SIG-M5 (cell line): Measurements from ENCODE around the gene GTPBP1.

Experiments used
- DNase-seq: peaks from one replicate; lab custom pipeline; 2025; lab: John Stamatoyannopoulos, UW

Gene GTPBP1

DNA sequence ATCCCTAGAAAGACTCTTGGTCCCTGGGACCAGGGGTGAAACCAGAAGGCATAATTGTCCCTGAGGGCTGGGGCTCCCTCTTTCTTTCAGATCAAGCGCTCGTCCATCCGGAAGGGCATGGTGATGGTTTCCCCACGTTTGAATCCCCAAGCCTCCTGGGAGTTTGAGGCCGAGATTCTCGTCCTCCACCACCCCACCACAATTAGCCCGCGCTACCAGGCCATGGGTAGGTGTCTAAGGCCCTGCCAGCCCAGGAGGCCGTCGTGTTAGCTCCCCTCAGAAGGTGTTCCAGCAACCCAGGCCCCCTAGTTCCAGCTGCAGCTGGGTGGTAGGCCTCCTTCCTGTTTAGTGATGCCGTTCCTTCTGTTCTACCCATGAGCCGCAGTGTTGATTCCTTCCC lies 21.4 kb downstream of the GTPBP1 start:
- DNase-seq = no peak

DNA sequence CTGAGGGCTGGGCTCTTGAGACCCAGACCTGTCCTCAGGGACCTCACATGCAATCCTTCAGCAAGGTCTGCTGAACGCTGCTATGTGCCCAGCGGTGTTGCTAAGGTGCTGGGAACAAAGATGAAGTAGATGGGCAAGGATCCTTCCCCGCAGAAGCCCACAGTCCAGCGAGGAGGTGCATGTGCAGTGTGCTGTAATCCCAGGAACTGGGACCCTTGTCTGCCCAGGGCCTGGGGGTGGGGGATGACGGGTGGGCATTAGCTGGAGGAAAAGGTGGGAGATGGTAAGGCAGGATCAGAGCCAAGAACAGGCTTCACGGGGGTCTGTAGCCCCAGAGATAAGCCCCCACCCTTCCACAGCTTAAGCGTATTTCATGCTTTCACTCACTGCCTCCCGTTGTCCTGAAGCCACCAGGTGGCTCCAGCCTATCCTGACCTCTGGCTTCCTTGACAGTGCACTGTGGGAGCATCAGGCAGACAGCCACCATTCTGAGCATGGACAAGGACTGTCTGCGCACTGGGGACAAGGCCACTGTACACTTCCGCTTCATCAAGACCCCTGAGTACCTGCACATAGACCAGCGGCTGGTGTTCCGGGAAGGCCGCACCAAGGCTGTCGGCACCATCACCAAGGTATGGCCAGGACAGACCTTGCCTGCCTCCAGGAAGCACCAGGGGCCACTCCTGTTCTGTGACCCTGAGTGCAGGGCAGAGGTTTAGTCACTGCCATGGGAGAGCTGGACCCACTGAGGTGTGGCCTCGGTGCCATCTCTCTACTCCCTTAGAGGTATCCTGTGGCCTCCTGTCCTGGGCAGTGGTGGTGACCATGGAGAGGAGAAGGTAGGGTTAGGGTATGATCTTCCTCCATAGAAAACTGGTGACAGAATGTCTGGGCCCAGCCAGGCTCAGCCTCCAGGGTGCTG lies 22.0 kb downstream of the GTPBP1 start:
- DNase-seq = no peak

DNA sequence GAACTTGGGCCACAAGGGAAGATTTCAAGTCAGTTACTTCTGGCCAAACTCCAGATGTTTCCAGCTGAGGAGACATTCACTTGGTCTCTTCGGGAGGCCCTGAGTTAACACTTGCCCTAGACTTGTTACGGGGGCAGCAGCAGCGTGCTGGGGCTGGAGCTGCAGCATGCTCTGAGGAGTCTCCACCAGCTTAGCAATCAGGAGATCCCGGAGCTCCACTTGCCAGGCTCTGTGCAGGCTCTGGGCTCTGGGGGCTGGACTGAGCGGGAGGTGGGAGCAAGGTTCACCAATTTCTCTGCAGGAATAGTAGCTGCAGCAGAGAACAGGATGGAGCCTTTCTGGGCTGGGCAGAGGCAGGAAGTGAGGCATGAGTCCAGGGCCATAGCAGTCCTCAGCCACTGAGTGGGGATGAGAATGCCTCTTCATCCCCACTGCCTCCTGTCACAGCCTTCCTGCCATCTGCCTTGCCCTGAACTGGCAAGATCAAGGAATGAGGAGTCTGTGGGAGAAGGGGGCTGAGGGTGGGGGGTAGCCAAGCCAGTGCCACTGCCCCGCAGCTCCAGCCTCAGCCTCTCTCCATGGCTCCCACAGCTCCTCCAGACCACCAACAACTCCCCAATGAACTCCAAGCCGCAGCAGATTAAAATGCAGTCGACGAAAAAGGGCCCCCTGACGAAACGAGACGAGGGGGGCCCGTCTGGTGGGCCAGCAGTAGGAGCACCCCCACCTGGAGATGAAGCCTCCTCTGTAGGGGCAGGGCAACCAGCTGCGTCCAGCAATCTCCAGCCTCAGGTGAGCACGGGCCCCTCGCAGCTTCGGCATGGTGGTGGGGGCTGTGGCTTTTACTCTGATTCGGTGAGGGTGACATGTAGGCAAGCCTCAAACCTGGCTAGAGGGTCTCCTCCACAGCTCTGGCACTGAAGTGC lies 23.4 kb downstream of the GTPBP1 start:
- DNase-seq = no peak

DNA sequence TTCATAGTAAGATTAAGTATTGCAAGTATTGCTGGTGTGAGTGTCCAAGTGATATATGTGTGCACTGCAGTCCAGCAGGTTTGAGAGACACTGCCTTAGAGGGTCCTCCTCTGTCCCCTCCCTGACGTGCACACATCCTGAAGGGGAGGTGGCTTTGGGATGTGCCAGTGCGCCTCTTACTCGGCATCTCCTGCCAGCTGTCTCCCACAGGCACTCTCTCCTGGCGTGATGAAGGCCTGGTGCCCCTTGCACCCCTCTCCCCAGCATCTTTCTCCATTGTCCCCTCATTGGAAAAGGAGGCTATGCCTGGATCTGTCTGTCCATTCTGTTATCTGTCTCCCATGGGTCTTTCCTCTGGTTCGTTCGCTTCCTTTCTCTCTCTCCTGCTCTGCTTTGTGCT lies 24.2 kb downstream of the GTPBP1 start:
- no peak for DNase-seq

DNA sequence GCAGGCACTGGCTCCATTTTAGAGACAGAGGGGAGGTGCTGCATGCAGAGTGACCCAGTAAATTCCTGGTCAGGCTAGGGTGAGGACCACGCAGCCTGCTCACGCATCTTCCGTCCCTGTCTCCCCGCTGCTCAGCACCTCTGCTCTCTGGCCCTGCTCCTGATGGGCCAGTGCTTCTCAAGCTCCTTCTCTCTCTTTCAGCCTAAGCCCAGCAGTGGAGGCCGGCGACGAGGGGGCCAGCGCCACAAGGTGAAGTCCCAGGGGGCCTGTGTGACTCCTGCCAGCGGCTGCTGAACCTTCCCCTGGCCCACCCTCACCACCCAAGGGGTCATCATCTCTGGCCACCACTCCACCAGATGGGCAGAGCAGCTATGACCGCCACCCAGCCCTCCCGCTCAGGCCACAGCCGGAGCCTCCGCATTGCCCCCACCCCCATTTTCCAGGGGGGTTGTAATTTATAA lies 24.7 kb downstream of the GTPBP1 start:
- DNase-seq = no peak

DNA sequence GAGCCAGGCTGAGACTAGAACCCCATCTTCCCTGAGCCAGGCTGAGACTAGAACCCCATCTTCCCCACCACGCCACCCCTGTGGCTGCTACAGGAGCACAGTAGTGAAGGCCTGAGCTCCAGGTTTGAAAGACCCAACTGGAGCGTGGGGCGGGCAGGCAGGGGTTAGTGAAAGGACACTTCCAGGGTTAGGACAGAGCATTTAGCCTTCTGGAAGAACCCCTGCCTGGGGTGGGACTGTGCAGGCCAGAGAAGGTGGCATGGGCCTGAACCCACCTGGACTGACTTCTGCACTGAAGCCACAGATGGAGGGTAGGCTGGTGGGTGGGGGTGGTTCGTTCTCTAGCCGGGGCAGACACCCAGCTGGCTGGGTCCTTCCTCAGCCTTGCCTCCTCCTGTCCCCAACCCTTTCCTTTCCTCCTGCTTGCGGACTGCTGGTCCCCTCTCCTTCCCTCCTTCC lies 26.0 kb downstream of the GTPBP1 start:
- DNase-seq = no peak

DNA sequence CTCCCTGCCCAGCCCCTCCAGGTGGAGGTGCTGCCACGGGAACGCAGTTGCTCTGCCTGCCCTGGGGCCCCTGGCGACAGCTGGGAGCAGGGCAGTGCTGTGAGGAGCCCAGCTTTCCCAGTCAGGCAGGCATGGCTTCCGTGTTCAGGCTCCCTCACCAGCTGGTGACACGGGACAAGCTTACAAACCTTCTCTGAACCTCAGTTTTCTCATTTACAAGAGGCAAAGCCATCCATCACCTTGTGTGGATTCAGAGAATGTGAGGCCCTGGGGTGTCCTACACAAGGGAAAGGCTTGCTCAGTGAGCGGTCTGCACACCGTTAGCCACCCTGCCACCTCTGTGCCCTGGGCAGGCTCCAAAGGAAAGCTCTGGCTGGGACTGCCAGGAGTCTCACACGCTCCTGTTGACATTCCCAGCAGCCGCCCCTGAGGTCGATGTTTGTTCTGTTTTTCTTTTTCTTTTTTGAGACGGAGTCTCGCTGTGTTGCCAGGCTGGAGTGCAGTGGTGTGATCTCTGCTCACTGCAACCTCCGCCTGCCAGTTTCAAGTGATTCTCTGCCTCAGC lies 26.6 kb downstream of the GTPBP1 start:
- no peak for DNase-seq

DNA sequence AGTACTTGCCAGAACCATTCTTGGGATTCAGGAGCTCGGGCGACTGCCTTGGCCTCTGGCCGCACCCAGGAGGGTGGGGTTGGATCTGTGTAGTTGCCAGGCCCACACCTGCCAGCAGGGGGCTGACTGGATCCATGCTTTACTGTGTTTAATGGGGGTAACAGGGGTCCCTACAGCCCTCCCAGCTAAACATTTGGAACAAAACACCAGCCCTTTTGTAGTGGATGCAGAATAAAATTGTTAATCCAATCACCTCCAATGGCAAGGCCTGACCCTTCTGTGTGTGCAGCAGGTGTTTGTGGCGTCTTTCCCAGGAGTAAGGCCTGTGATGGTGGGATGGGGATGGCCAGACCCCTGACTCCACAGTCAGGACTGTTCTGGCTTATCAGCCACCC lies 27.6 kb downstream of the GTPBP1 start:
- DNase-seq = no peak

DNA sequence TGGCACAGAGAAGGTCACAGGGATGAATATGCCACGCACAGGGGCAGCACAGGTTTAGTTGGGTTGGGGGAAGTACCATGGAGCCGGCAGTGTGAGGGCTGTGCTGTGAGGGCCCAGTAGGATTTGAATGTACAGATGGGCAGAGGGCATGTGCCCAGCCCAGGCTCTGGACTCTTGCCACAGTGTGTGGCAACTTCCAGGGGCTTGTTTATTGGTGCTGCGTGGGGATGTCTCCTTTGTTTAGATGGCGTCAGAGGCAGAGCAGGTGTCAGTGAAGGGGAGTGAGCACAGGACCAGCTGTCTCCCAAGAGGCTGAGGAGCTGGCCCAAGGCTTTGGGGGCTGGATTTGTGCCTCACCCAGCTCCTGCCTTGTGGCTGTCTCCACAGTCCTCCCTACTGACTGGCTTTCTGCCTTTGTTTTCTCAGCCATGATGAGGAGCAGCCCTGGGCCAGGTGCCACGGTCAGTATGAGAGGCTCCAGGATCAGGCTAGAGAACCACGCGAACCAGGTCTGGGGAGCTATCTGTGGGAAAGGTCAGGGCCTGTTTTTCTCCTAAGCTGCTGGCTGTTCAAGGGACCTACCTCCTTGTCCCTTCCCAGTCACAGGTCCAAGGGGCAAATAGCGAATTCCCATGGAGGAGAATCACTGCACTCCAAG lies 28.1 kb downstream of the GTPBP1 start:
- no peak for DNase-seq

DNA sequence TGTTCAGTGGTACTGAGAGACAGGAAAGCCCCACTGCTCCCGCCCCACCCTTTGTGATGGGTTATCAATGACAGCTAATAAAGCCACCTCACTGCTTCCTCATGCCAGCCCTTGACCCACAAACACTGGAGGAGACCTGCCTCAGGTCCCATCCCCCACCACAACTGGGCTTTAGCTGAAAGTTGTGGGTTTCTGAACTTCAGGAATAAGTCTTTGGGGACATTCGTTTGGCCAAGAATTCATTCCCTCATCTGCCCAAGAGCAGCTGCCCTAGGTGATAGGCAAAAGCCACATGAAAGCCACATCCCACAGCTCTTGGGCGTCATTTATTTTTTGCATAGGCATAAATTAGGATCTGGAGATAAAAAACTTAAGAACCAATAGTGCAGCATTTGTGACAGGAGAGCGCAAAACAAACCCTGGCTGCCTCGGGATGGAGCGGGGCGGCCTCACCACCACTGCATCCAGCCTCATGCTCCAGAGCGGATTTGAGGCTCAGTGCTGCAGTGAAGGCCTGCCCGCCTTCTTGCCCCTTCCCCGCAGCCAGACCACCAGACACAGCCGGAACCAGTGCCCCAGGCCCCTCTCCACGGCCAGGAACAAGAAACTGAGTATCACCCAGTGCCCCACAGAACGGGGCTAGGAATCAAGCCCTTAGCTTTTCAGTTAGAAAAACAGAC lies 28.8 kb downstream of the GTPBP1 start:
- DNase-seq = no peak

DNA sequence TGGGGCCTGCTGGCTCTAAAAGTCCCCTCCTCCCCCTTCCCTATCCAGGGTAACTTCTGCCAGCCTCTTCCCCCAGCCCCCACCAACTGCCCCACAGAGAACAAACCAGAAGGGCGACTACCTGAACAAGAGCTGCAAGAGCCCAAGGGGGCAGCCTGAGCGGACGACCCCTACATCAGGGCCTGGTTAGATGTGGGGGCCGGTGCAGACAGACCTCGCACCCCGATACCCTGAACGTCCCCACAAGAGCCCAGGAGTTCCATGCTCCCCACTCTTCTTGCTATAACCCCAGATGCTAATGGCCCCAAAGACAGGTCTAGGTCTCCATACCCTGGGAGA lies 29.4 kb downstream of the GTPBP1 start:
- no peak for DNase-seq

DNA sequence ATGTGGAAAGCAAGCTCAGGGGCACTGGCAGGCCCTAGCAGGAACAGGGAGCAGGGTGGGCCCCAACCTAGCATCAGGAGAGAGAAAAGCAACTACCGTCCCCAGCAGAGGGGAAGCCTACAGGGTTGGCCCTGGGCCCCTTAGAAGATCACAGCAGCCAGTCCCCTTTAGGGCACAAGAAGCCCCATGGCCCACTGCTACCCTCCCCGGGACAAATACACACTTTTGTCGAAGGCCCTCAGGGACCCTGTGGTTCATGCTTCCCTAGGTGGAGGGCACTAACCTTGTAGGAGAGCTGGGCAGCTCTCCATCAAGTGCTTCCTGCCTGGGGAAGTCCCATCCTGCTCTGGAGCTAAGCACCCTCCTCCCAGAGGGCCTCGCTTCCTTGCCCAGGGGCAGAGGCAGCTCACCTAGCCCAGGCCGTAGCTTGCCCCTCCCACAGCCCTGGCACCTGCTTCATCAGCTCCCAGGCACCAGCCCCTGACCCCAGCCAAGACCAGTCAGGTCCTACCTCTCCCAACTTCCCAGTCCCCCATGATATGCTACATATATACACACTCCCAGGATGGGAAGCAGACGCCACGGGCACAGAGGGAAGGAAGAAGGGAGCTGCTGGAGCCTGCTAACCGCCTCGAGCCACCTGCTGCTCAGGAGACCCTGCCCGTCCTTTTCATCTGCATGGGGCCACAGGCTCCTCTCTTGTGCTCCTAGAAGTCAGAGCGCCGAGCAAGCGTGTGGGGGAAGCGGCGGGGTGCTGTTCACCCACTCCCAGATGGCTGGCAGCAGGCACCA lies 29.9 kb downstream of the GTPBP1 start:
- DNase-seq = no peak

DNA sequence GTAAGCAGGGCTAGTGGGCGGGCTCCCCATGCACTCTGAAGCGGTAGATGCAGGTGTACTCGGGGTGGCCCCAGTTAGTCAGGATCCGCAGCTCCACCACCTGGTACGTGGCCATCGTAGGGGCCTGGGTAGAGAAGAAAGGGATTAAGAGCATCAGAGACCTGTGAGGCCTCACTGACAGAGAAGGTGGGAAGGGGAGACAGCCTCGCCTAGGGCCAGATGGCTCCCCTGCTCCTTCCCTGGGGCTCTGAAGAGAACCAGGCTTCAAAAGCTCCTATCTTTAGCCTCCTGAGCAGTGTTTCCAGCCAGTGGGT lies 30.5 kb downstream of the GTPBP1 start:
- DNase-seq = no peak

DNA sequence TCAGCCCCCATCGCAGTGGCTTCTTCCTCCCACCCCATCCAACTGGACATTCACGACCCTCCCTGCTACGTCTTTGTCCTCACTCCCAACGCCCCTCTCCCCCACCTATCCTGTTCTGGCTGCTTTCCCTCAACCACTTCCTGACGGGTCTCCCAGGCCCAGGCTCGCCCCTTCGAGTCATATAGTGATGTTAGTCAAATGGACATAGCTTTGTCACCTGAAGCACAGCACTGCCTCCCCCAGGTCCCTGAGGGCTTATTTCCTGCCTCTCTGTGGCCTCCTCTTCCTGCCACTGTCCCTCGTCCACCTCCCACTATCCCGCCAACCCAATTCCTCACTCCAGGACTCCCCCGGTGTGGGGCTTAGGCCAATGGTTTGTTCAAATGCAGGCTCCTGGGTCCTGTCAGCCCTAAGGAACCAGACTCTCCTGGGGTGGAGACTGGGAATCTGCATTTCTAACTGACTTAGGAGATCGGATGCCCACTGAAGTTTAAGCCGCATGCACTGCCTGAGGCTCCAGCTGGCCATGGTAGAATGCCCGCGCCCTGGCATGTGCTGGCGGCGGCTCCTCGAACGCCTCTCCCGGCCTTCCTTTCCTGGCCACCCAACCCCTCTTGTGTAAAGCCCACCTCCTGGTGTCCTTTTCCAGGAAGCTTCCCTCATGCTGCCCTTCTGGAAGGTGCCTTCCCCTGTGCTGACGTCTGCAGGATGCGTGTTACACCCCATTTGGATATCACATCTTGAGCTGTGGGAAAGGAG lies 31.7 kb downstream of the GTPBP1 start:
- no peak for DNase-seq

DNA sequence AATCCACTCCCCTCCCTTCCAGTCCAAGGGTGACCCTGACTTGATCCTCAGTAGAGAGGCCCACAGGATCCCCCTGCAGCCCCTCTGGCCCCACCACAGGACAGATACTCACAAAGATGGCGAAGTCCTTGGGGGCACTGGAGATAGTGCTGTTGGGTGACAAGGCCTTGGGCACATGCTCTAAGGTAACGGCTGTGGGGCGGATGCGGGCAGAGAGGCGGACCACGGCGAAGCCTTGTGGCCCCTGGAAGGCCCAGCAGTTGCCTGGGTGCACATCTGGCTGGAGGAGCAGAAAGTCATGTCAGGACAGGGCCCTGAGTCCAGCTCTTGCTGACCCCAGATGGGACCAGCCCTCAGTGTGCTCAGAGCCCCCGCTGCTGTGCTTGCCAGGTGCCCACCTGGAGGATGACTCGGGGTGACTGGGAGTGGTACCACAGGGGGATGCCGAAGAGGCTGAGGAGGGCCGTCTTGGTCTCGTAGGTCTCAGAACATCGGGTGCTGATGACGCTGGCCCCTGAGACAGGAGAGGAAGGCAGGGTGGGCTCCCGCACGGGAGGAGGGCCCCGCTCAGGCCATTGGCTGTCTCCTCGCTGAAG lies 32.8 kb downstream of the GTPBP1 start:
- DNase-seq = no peak

DNA sequence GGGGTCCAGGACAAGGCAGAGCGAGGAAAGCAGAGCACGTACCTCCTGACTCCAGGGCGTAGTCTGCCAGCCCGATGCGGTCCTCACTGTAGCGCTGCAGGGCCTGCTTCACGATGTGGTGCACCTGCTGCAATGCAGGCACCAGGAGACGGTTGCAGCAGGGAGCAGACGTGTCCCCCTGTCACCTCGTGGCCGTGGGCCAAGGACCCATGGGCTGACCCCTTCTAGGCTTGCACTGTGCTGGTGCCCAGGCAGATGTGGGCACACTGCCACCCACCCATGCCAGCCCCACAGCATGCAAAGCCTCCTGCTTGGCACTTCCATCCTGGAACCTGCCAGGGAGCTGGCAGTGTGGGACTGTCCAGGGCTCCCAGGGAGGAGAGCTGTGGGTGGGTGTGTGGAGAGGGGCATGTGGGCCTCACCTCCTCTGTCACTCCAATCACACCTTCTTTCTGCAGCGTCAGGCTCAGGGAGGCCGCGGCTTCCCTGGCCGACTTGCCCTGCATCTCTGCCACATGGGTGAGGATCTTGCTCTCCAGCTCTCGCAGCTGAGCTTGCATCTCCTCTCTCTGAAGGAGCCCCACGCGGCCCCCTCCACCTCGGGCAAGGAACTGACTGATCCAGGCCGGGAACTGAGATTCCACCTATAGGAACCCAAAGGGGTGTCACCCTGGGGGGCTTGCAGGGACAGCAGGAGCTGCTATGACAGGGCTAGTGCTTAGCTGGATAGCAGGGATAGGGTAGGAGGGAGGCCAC lies 33.7 kb downstream of the GTPBP1 start:
- no peak for DNase-seq

DNA sequence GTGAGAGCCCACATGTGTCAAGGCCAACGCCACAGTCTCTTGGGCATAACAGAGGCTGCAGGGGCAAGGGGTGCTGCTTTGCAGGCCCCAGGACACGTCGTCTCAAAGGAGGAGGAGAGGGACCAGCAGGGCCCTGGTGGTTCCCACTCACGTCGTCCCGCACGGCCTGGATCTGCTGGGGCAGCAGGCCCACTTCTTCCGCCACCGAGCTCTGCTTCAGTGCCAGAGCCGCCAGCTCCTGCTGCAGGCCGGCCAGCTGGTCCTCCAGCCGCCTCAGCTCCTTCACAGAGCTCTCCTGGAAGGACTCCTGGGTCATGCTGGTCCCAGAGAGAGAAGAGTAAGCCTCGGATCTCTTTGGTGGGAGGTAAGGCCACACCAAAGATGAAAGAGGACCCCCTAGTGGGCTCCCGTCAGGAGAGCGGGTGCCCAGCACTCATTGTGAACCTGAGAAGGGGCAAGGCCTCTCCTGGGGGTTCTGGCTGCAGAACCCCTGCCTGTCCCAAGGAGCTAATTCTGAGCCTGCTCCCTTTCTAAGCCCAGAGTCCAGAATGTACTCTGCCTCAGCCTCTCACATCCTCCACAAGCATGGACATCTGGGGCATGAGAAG lies 34.5 kb downstream of the GTPBP1 start:
- no peak for DNase-seq

DNA sequence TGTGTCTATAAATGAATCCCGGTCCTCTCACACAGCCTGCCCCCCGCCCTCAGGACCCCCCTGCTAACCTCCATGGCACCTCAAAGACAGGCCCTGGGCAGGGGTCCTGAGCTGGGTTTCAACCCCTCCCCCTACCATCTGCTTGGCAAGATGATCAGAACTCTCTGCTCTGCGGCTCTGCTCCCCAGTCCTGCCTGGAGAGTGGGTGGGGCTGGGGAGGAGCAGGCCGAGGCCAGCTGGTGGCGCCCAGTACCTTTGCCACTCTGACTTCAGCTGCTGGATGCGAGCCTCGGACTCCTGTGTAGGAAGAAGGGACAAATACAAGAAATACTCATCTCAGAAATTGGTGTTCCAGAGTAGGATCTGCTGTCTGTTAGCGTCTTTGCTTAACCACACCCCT lies 35.0 kb downstream of the GTPBP1 start:
- DNase-seq = no peak
